ENCODE measurements around the gene TENT4A.
"Not testable (repeated sequence)": the region's sequence is repeated elsewhere in the genome, so short reads cannot be mapped to it uniquely, and the experiment has no call there.

Gene TENT4A

GRCh38 chr5:6713274-6714225 lies at the start of gene TENT4A:
Gene TENT4A (plus strand): TSS chr5:6713432. CDS start chr5:6713984, 552 bp downstream.
- peak; percentile 45 for DNase-seq (ENCODE audit: low spot score)

GRCh38 chr5:6666762-6667161 lies 46.5 kb upstream of the TENT4A start:
- no peak for DNase-seq (ENCODE audit: low spot score)

- no peak for DNase-seq (ENCODE audit: low spot score)
Observed at GRCh38 chr5:6667648-6668047, 45.6 kb upstream of the TENT4A start.

DNA sequence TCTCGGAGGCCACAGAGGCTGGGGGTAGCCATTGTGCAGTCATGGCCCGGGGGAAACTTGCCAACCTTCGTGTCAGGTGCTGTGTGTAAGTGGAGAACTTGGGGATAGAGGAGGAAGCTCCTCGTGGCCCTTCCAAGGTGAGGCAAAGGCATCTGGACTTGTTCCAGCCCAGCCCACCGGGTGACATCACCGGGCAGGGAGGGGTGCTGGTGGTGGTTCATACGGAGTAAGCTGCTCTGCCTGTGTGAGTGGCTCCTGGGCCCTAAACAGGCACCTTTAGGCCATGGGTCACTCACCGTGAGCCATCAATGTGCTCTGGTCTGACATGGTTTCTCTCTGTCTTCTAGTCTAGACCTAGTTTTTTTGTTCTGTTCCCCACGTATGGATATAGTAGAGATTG lies 44.5 kb upstream of the TENT4A start:
- not testable (repeated sequence) for DNase-seq (ENCODE audit: low spot score)

DNA sequence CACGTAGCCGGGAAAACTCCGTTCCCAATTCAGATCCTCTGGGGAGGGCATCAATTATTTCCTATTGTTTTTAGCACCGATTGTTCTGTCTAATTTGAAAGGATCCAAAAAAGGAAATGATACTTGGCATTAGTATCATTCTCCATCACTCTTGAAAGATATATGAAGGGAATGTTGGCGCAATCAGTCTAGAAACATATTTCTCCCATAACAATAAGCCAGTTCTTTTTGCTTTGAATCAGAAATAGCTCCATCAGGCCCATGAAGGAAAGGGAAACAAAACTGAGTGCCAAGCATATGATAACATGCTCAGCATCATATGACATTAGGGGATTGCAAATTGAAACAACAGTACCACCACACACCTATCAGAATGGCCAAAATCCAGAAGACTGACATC lies 40.2 kb upstream of the TENT4A start:
- no peak for DNase-seq (ENCODE audit: low spot score)

DNA sequence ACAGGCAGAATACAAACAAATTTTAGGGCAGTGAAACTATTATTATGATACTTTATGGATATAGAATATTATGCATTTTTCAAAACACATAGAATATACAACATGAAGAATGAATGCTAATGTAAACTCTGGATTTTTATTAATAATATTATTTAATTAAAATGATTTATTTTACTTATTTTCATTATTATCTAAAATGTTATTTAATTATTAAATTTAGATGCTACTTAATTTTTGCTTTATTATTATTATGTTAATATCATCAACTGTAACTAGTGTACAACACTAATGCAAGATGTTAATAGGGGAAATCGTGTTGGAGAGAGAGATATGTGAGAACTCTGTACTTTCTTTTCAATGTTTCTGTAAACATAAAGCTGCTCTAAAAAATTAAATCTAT lies 39.3 kb upstream of the TENT4A start:
- DNase-seq (ENCODE audit: low spot score) = no peak

DNA sequence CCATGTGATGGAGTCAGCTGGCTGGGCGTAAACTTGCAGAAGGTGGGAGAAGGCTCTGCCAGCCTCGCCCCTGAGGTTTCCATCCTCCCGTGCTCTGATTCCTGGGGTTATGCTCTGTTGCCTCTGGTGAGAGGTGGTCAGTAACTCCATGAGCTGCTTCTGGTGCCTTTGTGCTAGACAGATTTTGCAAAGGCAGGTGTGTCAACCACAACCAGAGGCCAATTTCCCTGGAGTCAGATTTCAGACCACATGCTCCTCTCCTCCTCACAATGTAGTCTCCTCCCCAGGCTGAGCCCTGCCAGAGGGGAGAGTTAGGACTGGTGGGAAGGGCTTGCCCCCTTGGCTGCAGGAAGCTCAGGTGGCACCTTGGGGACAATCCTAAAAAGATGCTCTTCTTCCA lies 38.8 kb upstream of the TENT4A start:
- DNase-seq (ENCODE audit: low spot score) = no peak

- no peak for DNase-seq (ENCODE audit: low spot score)
Observed at GRCh38 chr5:6674886-6675285, 38.3 kb upstream of the TENT4A start.

GRCh38 chr5:6675784-6676491 lies 37.3 kb upstream of the TENT4A start:
- no peak for DNase-seq (ENCODE audit: low spot score)

DNA sequence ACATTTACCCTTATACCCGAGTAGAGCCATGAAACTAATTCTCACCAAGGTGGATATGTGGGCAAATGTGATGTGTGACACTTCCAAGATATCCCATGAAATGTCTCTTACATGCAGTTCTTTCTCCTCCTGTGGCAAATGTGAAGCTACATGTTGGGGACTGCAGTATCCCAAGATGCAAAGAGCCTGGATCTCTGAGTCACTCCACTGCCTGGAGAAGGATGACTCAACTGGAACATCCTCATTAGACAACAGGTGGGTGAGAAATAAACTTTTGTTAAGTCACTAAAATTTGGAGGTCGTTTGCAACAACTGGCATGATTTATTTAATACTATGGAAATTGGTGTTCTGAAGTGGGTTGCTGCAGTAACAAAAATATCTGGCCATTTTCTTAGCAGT lies 36.5 kb upstream of the TENT4A start:
- no peak for DNase-seq (ENCODE audit: low spot score)

DNA sequence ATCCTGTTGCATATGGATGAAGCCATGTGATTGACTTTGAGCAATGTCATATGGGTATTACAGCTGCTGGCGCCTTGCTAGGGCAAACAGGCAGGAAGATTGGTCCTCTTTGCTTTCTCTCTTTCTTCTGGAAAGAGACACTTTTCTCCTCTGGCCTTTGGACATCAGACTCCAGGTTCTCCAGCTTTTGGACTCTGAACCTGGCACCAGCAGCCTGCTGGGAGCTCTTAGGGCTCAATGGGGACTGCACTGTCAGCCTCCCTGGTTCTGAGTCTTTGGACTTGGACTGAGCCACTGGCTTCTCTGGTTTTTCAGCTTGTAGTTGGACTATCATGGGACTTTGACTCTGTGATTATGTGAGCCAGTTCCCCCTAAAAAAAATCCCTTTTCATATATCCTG lies 34.8 kb upstream of the TENT4A start:
- no peak for DNase-seq (ENCODE audit: low spot score)

- DNase-seq (ENCODE audit: low spot score) = no peak
Observed at GRCh38 chr5:6680922-6681321, 32.3 kb upstream of the TENT4A start.

DNA sequence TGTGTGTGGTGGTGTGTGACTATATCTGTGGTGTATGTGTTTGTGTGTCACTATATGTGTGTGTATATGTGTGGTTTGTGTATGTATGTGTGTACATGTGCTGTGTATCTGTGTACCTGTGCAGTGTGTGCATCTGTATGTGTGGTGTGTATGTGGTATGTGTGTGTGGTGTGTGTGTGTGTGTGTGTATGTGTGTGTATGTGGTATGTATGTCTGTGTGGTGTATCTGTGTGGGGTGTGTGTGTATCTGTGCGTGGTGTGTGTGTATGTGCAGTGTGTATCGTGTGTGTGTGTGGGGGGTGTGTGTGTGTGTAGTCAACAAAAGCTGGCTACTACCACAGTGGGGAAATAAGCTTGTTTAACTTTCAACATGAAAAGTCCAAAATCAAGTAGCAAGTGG lies 31.6 kb upstream of the TENT4A start:
- DNase-seq (ENCODE audit: low spot score) = no peak

- DNase-seq (ENCODE audit: low spot score) = no peak
Observed at GRCh38 chr5:6682239-6682638, 31.0 kb upstream of the TENT4A start.

DNA sequence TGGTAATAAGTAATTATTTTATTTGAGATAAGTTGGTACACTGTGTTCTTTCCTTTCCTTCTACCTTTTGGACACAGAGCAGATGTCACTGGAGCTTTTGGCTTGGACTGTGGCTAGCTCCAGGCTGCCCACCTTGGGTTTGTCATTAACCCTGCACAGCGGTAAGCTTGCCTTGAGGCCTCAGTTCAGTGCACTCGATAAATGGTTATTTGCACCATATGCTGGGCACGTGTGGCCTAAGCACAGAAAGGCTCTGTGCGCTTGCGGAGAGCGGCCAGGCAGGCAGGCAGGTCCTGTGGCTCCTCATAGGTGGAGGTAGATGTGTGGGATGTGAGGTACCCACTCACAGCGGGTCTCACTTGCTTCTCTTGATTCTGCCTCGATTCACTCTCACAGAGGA lies 30.0 kb upstream of the TENT4A start:
- DNase-seq (ENCODE audit: low spot score) = no peak

DNA sequence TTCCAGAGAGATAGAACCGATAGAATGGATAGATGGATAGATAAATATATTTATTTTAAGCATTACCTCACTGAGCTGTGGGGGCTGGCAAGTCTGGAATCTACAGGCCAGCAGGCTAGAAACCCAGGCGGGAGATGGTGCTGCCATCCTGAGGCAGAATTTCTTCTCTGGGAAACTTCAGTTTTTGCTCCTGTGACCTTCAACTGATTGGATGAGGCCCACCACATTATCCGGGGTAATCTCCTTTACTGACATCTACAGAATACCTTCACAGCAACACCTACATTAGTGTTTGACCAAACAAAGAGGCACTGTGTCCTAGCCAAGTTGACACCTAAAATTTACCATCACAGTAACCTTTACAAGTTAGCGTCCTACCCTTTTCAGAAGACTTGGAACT lies 29.2 kb upstream of the TENT4A start:
- no peak for DNase-seq (ENCODE audit: low spot score)

DNA sequence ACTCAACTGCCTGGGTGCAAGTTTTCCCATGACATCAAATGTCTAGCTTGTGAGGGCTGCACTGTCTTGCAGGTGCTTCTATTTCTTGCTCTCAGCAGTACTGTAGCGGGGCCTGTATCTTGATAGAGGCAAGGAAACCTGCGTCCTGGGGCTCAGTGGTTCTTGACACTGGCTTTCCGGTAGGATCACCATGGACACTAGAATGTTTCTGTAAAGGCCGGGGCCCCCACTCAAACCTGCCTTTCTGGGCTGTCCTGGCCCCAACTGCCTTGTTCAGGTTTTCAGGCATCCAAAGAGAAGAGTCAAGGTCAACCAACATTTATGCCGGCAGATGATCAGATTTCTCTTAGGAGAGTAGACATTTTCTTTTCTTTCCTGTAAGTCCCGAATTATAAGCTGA lies 26.7 kb upstream of the TENT4A start:
- no peak for DNase-seq (ENCODE audit: low spot score)

GRCh38 chr5:6686915-6687409 lies 26.3 kb upstream of the TENT4A start:
- no peak for DNase-seq (ENCODE audit: low spot score)

- no peak for DNase-seq (ENCODE audit: low spot score)
Observed at GRCh38 chr5:6687505-6687904, 25.7 kb upstream of the TENT4A start.

- no peak for DNase-seq (ENCODE audit: low spot score)
Observed at GRCh38 chr5:6692906-6693305, 20.3 kb upstream of the TENT4A start.

DNA sequence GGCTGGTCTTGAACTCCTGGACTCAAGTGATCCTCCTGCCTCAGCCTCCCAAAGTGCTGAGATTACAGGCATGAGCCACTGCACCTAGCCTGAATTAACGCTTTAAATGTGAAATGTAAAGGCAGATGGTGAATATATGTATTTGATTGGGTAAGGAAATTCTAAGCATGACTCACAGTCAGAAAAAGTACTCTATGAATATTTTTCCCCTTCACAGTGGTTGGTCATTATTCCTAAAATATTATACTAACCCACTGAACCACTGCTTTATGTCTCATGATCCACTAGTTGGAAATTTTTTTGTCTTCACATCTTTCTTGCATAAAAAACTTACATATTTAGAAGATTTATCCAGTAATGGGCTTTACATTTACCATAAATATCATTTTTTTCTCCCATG lies 14.5 kb upstream of the TENT4A start:
- no peak for DNase-seq (ENCODE audit: low spot score)

GRCh38 chr5:6699357-6699756 lies 13.9 kb upstream of the TENT4A start:
- no peak for DNase-seq (ENCODE audit: low spot score)

GRCh38 chr5:6700074-6700684 lies 13.1 kb upstream of the TENT4A start:
- DNase-seq (ENCODE audit: low spot score) = no peak

Measured in hematopoietic multipotent progenitor cell treated with erythropoietin and hydrocortisone succinate and interleukin-3 and kit ligand, for 15 days (in vitro differentiated cells).